Panc1 (cell line): ENCODE measurements around the gene CEP170. TPM values are rescaled to one million over a fixed set of nuclear protein-coding genes. Genes with fewer than 3 reads are reported as not detected.

Source experiments
- ATAC-seq: fragments of 200-7000 bp; cut with Tn5 transposase; 2 replicates; pipeline ENCODE4 v1.9.1; 2020; ENCODE audit warnings: mild to moderate bottlenecking, moderate library complexity
- BruUV-seq: library from RNA; stranded (reverse); fragments of 400-500 nt; replicated peaks from 2 replicates; lab custom pipeline; 2021; lab: Mats Ljungman, UMichigan
- CTCF ChIA-PET: fragments of 300-600 bp; sonication (Branson Sonifier 250); formaldehyde crosslinking; loops from one replicate; lab custom pipeline; 2022; ENCODE audit warnings: antibody characterized with exemption; lab: Charles Lee
- POLR2A ChIA-PET: fragments of 300-600 bp; sonication (Branson Sonifier 250); formaldehyde crosslinking; loops from one replicate; lab custom pipeline; 2022; ENCODE audit warnings: antibody characterized with exemption; lab: Charles Lee
- DNase-seq: peaks from one replicate; pipeline ENCODE4 v3.0.0-alpha.2; 2010; ENCODE audit warnings: low read depth, low spot score
- H3K27ac ChIP-seq: 2 replicates; pipeline ENCODE4 v1.5.1; 2011; ENCODE audit warnings: mild to moderate bottlenecking, low read length, inconsistent platforms
- H3K27me3 ChIP-seq: fragments of 200-500 bp; sonication (Bioruptor generic); 2 replicates; pipeline ENCODE4 v1.6.0; 2014; ENCODE audit warnings: low read length, inconsistent platforms; ENCODE audit not compliant: control insufficient read depth, insufficient read depth
- H3K36me3 ChIP-seq: fragments of 200-500 bp; sonication (Bioruptor generic); 2 replicates; pipeline ENCODE4 v1.5.1; 2014; ENCODE audit warnings: inconsistent platforms, mild to moderate bottlenecking, low read length, moderate library complexity; ENCODE audit not compliant: control insufficient read depth, insufficient read depth
- H3K4me1 ChIP-seq: 2 replicates; pipeline ENCODE4 v1.5.1; 2011; ENCODE audit warnings: inconsistent platforms, mild to moderate bottlenecking, low read length, moderate library complexity; ENCODE audit not compliant: control insufficient read depth, insufficient read depth
- H3K4me3 ChIP-seq, 2 experiments: 2 replicates each; pipeline ENCODE4 v1.5.1; 2011 to 2012; ENCODE audit warnings: low read depth in 2 of 2, low read length in 2 of 2, mild to moderate bottlenecking in 2 of 2, inconsistent platforms in 1 of 2, moderate library complexity in 1 of 2
- H3K9me3 ChIP-seq: fragments of 200-500 bp; sonication (Bioruptor generic); 2 replicates; pipeline ENCODE4 v1.5.1; 2014; ENCODE audit warnings: low read depth, mild to moderate bottlenecking, inconsistent platforms, low read length, moderate library complexity; ENCODE audit not compliant: control insufficient read depth, insufficient read depth
- CTCF ChIP-seq: fragments of 450-650 bp; IDR thresholded peaks from 2 replicates; pipeline ENCODE4 v1.5.1; 2017; ENCODE audit warnings: mild to moderate bottlenecking
- POLR2AphosphoS5 ChIP-seq: IDR thresholded peaks from 2 replicates; pipeline ENCODE4 v1.6.1; 2012; ENCODE audit warnings: mild to moderate bottlenecking, low read depth, low read length, moderate library complexity
- REST ChIP-seq, 2 experiments: IDR thresholded peaks; 2 replicates each; pipeline ENCODE4 v1.6.1; 2011 to 2012; ENCODE audit warnings: low read depth in 2 of 2, control low read depth in 1 of 2, low read length in 1 of 2, mild to moderate bottlenecking in 1 of 2, moderate library complexity in 1 of 2; ENCODE audit not compliant: insufficient read depth in 1 of 2
- SIN3A ChIP-seq: IDR thresholded peaks from 2 replicates; pipeline ENCODE4 v1.6.1; 2012; ENCODE audit warnings: low read depth, mild to moderate bottlenecking, low read length, moderate library complexity, borderline replicate concordance; ENCODE audit not compliant: insufficient read depth
- TCF7L2 ChIP-seq: IDR thresholded peaks from 2 replicates; pipeline ENCODE4 v1.6.1; 2011; ENCODE audit warnings: mild to moderate bottlenecking, low read depth, low read length, inconsistent platforms
- in situ Hi-C: cut with HindIII; loops from 2 replicates; pipeline ENCODE4 v1.10.0; 2016; ENCODE audit warnings: low sequenced_read_pairs, low pct_unique_long_range_greater_than_20kb
- intact Hi-C: fragments of 100-400 bp; cut with micrococcal nuclease; formaldehyde crosslinking; loops from one replicate; pipeline ENCODE4 v1.10.0; 2022; ENCODE audit not compliant: unreplicated experiment
- total RNA-seq: library from RNA; stranded (reverse); gene quantifications from one replicate; pipeline ENCODE4 v1.2.1, GENCODE V29; 2021; ENCODE audit not compliant: unreplicated experiment

Gene CEP170
- total RNA-seq, 1 experiment from 2014 or later: 89.3 TPM

- POLR2A ChIA-PET: no interaction called here
- no peak overlapping the region for H3K4me3 ChIP-seq
- intact Hi-C loops: no loop called here
- in situ Hi-C loops: no loop called here
- no TSS peak for BruUV-seq
- DNase-seq (no peak), ATAC-seq (no peak)
- TF ChIP-seq SIN3A (no peak), CTCF (no peak), TCF7L2 (no peak), POLR2AphosphoS5 (no peak), REST (IDR thresholded peaks at IDR 0.05; ENCODE audit: insufficient read depth in 1 of 2, low read depth in 2 of 2, low read length in 1 of 2) (no peak)
- no peaks in the 10 kb centered on the region for H3K27me3 ChIP-seq
- peaks cover 18% of the 10 kb centered on the region for H3K4me1 ChIP-seq
- H3K27ac ChIP-seq: no peak overlapping the region
- CTCF ChIA-PET: no interaction called here
- no peaks in the 10 kb centered on the region for H3K9me3 ChIP-seq
- H3K36me3 ChIP-seq: no peaks in the 10 kb centered on the region
Observed at GRCh38 chr1:243272401-243272800, 17.3 kb upstream of the CEP170 start.

GRCh38 chr1:243271996-243272395, 16.9 kb upstream of the CEP170 start:
- CTCF ChIA-PET: no interaction called here
- H3K27ac ChIP-seq: no peak overlapping the region

More at GRCh38 chr1:243271996-243272395, 16.9 kb upstream of the CEP170 start:
- no peak overlapping the region for H3K4me3 ChIP-seq
- ATAC-seq (no peak), DNase-seq (no peak)
- no TSS peak for BruUV-seq
- in situ Hi-C loops: no loop called here
- H3K9me3 ChIP-seq: no peaks in the 10 kb centered on the region
- POLR2A ChIA-PET: no interaction called here
- H3K4me1 ChIP-seq: peaks cover 20% of the 10 kb centered on the region
- H3K36me3 ChIP-seq: no peaks in the 10 kb centered on the region
- no peaks in the 10 kb centered on the region for H3K27me3 ChIP-seq
- intact Hi-C loops: no loop called here
- no peak for TF ChIP-seq POLR2AphosphoS5
- no peak for TF ChIP-seq TCF7L2
- TF ChIP-seq SIN3A: no peak
- TF ChIP-seq REST (IDR thresholded peaks at IDR 0.05; ENCODE audit: insufficient read depth in 1 of 2, low read depth in 2 of 2, low read length in 1 of 2): no peak
- TF ChIP-seq CTCF: no peak
